ENCODE data around the gene HLA-DMA.

Gene HLA-DMA

GRCh38 chr6:32952817-32953739, at the start of gene HLA-DMA:
HLA-DMA (minus strand) TSS chr6:32953097; CDS start chr6:32953036, 61 bp downstream.
- DNase-seq (ENCODE audit: low spot score) = peak; percentile 76

- no peak for DNase-seq (ENCODE audit: low spot score)
These were observed 48.8 kb upstream of the HLA-DMA start for GRCh38 chr6:33001685-33002084.

- no peak for DNase-seq (ENCODE audit: low spot score)
These were observed 47.2 kb upstream of the HLA-DMA start for GRCh38 chr6:33000055-33000454.

- DNase-seq (ENCODE audit: low spot score) = no peak
These were observed 42.6 kb upstream of the HLA-DMA start for GRCh38 chr6:32995448-32995847.

GRCh38 chr6:32993363-32993973, 40.6 kb upstream of the HLA-DMA start:
- no peak for DNase-seq (ENCODE audit: low spot score)

- no peak for DNase-seq (ENCODE audit: low spot score)
These were observed 39.1 kb upstream of the HLA-DMA start for GRCh38 chr6:32991972-32992371.

GRCh38 chr6:32989368-32989767, 36.5 kb upstream of the HLA-DMA start:
- DNase-seq (ENCODE audit: low spot score) = no peak

- peak; percentile 82 for DNase-seq (ENCODE audit: low spot score)
These were observed 31.9 kb upstream of the HLA-DMA start for GRCh38 chr6:32984622-32985389.

- DNase-seq (ENCODE audit: low spot score) = no peak
These were observed 31.2 kb upstream of the HLA-DMA start for GRCh38 chr6:32983964-32984621.

GRCh38 chr6:32983493-32983848, 30.6 kb upstream of the HLA-DMA start:
- no peak for DNase-seq (ENCODE audit: low spot score)

- DNase-seq (ENCODE audit: low spot score) = no peak
These were observed 30.0 kb upstream of the HLA-DMA start for GRCh38 chr6:32982702-32983492.

- DNase-seq (ENCODE audit: low spot score) = peak; percentile 41
These were observed 29.3 kb upstream of the HLA-DMA start for GRCh38 chr6:32982084-32982701.

- no peak for DNase-seq (ENCODE audit: low spot score)
These were observed 27.7 kb upstream of the HLA-DMA start for GRCh38 chr6:32980488-32981038.

GRCh38 chr6:32979720-32980487, 27.0 kb upstream of the HLA-DMA start:
- no peak for DNase-seq (ENCODE audit: low spot score)

GRCh38 chr6:32977953-32978324, 25.0 kb upstream of the HLA-DMA start:
- DNase-seq (ENCODE audit: low spot score) = no peak

GRCh38 chr6:32977272-32977952, 24.5 kb upstream of the HLA-DMA start:
- no peak for DNase-seq (ENCODE audit: low spot score)

GRCh38 chr6:32976334-32977069, 23.6 kb upstream of the HLA-DMA start:
- no peak for DNase-seq (ENCODE audit: low spot score)

GRCh38 chr6:32975886-32976285, 23.0 kb upstream of the HLA-DMA start:
- no peak for DNase-seq (ENCODE audit: low spot score)

All from D341Med (cell line).